Mesodermal cell (in vitro differentiated cells): ENCODE data around the gene LUC7L.
"Not testable (repeated sequence)": the region's sequence is repeated elsewhere in the genome, so short reads cannot be mapped to it uniquely, and the experiment has no call there.

Experiments
- H3K27ac ChIP-seq: 2 replicates; pipeline ENCODE4 v1.7.0; 2013; ENCODE audit warnings: mild to moderate bottlenecking, low read depth, low read length, moderate library complexity; ENCODE audit not compliant: severe bottlenecking
- H3K36me3 ChIP-seq: 2 replicates; pipeline ENCODE4 v1.7.1; 2013; ENCODE audit warnings: mild to moderate bottlenecking, low read length, moderate library complexity; ENCODE audit not compliant: control insufficient read depth, insufficient read depth
- H3K4me1 ChIP-seq: one replicate; pipeline ENCODE4 v1.7.1; 2013; ENCODE audit warnings: mild to moderate bottlenecking, low read length; ENCODE audit not compliant: insufficient read depth, control insufficient read depth, poor library complexity, severe bottlenecking
- H3K4me3 ChIP-seq: 2 replicates; pipeline ENCODE4 v1.7.0; 2013; ENCODE audit warnings: low read length, control low read depth, mild to moderate bottlenecking; ENCODE audit not compliant: insufficient read depth, poor library complexity, severe bottlenecking; ENCODE audit errors: extremely low read depth
- H3K9me3 ChIP-seq: 2 replicates; pipeline ENCODE4 v1.7.1; 2013; ENCODE audit warnings: mild to moderate bottlenecking, low read length, moderate library complexity; ENCODE audit not compliant: control insufficient read depth
- WGBS, 2 experiments: methylation state at CpG; one replicate each; pipeline ENCODE4 v1.1.5; 2013; ENCODE audit warnings: missing lambda C conversion rate in 2 of 2; ENCODE audit not compliant: insufficient coverage in 2 of 2; 5-methylcytosine and 5-hydroxymethylcytosine counted together

Gene LUC7L

GRCh38 chr16:153129-153521, 76.1 kb downstream of the LUC7L start:
- not testable (repeated sequence) for H3K4me3 ChIP-seq, H3K27ac ChIP-seq, H3K4me1 ChIP-seq, H3K9me3 ChIP-seq, H3K36me3 ChIP-seq
- 57% methylated on average over 1 of the region's 6 CpGs; no CpG with 5 or more reads in 1 of the 2 experiments for WGBS, 2 experiments

DNA sequence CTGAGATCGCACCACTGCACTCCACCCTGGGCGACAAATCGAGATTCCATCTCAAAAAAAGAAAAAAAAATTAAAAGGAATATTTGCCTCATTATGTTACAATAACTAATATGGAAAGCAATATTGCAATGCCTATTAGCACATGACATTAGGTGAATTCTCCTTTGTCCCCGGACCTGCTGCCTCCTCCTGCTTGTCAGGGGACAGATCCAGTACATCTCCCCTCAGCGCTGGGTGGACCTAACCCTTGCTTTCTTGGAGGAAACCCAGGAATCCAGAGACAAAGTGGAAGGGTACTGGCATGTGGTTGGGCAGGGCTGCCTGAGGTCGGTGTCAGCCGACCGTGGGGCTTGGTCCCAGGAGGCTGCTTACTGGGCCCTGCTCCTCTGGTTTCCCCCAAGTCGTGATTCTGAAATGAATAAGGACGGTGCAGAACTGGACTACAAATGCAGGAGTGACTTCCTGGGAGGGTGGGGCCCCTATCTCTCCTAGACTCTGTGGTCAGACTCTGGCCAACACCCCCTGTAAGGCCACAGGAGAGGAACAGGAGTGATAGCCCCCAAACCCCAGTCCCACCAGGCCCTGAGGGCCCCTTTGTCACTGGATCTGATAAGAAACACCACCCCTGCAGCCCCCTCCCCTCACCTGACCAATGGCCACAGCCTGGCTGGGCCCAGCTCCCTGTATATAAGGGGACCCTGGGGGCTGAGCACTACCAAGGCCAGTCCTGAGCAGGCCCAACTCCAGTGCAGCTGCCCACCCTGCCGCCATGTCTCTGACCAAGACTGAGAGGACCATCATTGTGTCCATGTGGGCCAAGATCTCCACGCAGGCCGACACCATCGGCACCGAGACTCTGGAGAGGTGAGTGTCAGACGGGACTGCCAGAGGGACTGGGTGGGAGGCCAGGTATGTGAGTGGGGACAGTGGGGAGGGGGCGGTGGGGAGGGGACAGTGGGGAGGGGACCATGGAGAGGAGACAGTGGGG, 76.8 kb downstream of the LUC7L start, which contains the start of gene HBZ:
Gene HBZ, plus strand, starts transcription at position 504 of the 988 bp plus-strand sequence. Its CDS starts 266 bp downstream, at position 770.
- no peak within 1 kb of the TSS for H3K27ac ChIP-seq
- no peaks in the 10 kb centered on the region for H3K4me1 ChIP-seq
- no peaks in the 10 kb centered on the region for H3K9me3 ChIP-seq
- 90% methylated on average over 6 to 10 of the region's 17 CpGs for WGBS, 2 experiments
- no peaks in the 10 kb centered on the region for H3K36me3 ChIP-seq
- no peak within 1 kb of the TSS for H3K4me3 ChIP-seq

DNA sequence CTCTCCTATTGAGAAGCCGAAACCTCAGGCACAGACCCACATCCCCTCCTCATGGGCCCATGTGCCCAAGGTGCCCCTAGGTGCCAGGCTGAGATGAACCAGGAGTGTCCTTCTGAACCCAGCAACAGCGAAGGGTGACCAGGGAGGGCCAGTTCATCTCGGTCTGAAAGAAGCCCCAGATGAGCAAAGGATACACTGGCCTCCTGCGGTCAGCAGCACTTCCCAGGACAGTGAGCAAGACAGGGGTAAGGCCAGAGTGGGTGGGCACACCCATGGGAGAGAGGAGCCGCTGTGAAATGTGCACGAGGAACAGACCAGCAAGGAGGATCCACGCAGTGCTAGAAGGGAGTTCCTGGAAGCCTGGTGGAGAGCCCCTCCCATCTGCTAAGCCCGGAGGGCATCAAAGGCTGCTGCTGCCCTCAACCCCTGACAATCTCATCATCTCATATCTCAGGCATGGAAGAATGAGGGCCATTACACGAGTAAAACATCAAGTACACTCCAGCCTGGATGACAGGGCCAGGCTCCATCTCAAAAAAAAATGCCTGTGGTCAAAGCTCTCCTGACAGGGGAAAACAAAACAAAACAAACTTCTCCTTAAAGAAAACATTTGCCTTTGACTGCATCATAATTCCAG, 80.1 kb downstream of the LUC7L start:
- H3K4me3 ChIP-seq = no peak overlapping the region
- H3K36me3 ChIP-seq = no peaks in the 10 kb centered on the region
- H3K27ac ChIP-seq = no peak overlapping the region
- no peaks in the 10 kb centered on the region for H3K9me3 ChIP-seq
- no peaks in the 10 kb centered on the region for H3K4me1 ChIP-seq
- WGBS, 2 experiments = 62% methylated on average over 8 of the region's 9 CpGs

DNA sequence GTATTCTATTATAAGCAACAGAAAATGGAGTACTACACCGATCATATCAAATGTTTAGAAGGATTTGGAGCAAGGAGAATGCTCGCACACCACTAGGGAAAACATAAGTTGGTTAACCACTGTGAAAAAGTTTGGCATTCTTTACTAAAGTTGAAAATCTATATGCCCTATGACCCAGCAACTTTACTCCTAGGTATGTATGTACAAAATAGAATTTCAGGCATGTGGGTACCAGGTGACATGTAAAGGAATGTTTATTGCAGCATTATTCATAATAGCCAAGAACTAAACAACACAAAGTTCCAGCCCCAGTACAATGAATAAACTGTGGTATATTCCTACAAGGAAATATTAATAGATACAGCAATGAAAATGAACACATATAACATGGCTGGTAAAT, 82.6 kb downstream of the LUC7L start:
- no CpG with 5 or more reads among the region's 2 CpGs for WGBS, 2 experiments
- H3K27ac ChIP-seq = no peak overlapping the region
- H3K4me3 ChIP-seq = no peak overlapping the region
- no peaks in the 10 kb centered on the region for H3K9me3 ChIP-seq
- no peaks in the 10 kb centered on the region for H3K36me3 ChIP-seq
- H3K4me1 ChIP-seq = no peaks in the 10 kb centered on the region

DNA sequence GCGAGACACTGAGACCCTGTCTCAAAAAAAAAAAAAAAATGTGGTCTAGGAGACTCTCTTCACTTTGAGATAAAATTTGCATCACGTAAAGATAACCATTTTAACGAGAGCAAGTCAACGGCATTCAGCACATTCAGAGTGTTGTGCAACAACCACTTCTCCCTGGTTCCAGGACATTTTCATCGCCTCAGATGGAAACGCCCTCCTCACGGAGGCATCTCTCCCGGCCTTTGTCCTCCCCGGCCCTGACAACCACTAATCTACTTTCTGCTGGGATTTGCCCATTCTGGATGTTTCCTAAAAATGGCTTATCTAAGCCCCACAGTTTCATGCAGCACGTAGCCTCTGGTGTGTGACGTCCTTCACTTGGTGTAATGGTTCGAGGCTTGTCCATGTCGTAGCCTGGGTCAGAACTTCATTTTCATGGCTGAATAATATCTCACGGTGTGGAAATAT, 84.4 kb downstream of the LUC7L start:
- H3K4me1 ChIP-seq = no peaks in the 10 kb centered on the region
- 93 to 97% methylated on average over 14 of the region's 14 CpGs for WGBS, 2 experiments

GRCh38 chr16:143456-143855, 85.8 kb downstream of the LUC7L start:
- Histone ChIP-seq H3K27ac (no peak overlapping the region), H3K4me1 (no peaks in the 10 kb centered on the region), H3K9me3 (no peaks in the 10 kb centered on the region), H3K36me3 (no peaks in the 10 kb centered on the region), H3K4me3 (no peak overlapping the region)
- WGBS, 2 experiments = 81 to 86% methylated on average over 5 to 6 of the region's 6 CpGs

More for the DNA sequence above, 84.4 kb downstream of the LUC7L start:
- Histone ChIP-seq H3K27ac (no peak overlapping the region), H3K9me3 (no peaks in the 10 kb centered on the region), H3K4me3 (no peak overlapping the region), H3K36me3 (no peaks in the 10 kb centered on the region)

- no peaks in the 10 kb centered on the region for H3K4me1 ChIP-seq
- H3K9me3 ChIP-seq = no peaks in the 10 kb centered on the region
- no peaks in the 10 kb centered on the region for H3K36me3 ChIP-seq
- H3K27ac ChIP-seq = no peak overlapping the region
- WGBS, 2 experiments = 86 to 90% methylated on average over 2 to 5 of the region's 6 CpGs
- no peak overlapping the region for H3K4me3 ChIP-seq
These were observed 86.2 kb downstream of the LUC7L start for GRCh38 chr16:143047-143446.

DNA sequence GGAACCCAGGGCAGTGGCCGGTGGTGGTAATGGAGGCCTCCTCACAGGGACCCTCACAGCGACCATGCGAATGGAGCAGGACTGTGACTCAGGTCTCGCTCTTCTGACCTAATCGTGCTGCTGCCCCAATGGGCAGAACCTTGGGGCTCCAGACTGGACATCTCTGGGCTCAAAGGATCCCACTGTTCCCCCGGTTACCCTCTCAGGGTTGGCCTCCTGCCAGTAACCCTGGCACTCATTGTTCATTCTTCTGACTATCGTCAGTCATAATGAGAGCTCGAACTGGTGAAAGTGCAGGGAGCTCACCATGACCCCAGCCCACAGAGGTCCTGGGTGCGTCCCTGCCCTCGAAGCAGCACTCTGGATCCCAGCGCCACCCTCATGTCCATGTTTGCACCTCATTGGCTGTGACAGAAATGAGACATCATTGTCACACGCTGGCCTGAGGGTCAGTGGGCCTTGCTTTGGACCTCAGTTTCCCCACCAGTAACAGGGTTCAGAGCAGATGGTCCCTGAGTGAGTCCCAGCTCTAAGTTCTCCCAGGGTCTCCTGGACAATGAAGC, 86.8 kb downstream of the LUC7L start:
- Histone ChIP-seq H3K36me3 (no peaks in the 10 kb centered on the region), H3K27ac (no peak overlapping the region), H3K4me3 (no peak overlapping the region), H3K9me3 (no peaks in the 10 kb centered on the region), H3K4me1 (no peaks in the 10 kb centered on the region)
- 89 to 90% methylated on average over 12 of the region's 12 CpGs for WGBS, 2 experiments

- Histone ChIP-seq H3K4me3 (no peak overlapping the region), H3K27ac (no peak overlapping the region), H3K36me3 (no peaks in the 10 kb centered on the region), H3K4me1 (no peaks in the 10 kb centered on the region), H3K9me3 (no peaks in the 10 kb centered on the region)
- WGBS, 2 experiments = 86 to 94% methylated on average over 3 to 4 of the region's 10 CpGs
These were observed 88.9 kb downstream of the LUC7L start for GRCh38 chr16:140175-140857.
